Neuronal stem cell (in vitro differentiated cells): ENCODE results near the gene DUSP9. TPM values are rescaled to one million over a fixed set of nuclear protein-coding genes. Genes with fewer than 3 reads are reported as not detected.
"Not testable (repeated sequence)": the region's sequence is repeated elsewhere in the genome, so short reads cannot be mapped to it uniquely, and the experiment has no call there.

ENCODE experiments used
- DNase-seq: peaks from one replicate; pipeline ENCODE4 v3.0.0-alpha.2; 2013; ENCODE audit warnings: low spot score
- H2AFZ ChIP-seq: one replicate; pipeline ENCODE4 v1.6.1; 2013; ENCODE audit warnings: mild to moderate bottlenecking, low read length, inconsistent platforms
- H2AK5ac ChIP-seq: 2 replicates; pipeline ENCODE4 v1.6.1; 2013; ENCODE audit warnings: low read depth, mild to moderate bottlenecking, inconsistent platforms, low read length, moderate library complexity, mixed read lengths
- H2BK120ac ChIP-seq: 2 replicates; pipeline ENCODE4 v1.6.1; 2013; ENCODE audit warnings: low read depth, mild to moderate bottlenecking, inconsistent platforms, low read length, moderate library complexity, mixed read lengths
- H2BK12ac ChIP-seq: one replicate; pipeline ENCODE4 v1.6.1; 2013; ENCODE audit warnings: low read length, inconsistent platforms
- H2BK15ac ChIP-seq: 2 replicates; pipeline ENCODE4 v1.6.1; 2013; ENCODE audit warnings: mild to moderate bottlenecking, low read length, inconsistent platforms, mixed read lengths
- H2BK5ac ChIP-seq: one replicate; pipeline ENCODE4 v1.6.1; 2013; ENCODE audit warnings: inconsistent platforms, mild to moderate bottlenecking, low read length, moderate library complexity
- H3K14ac ChIP-seq: one replicate; pipeline ENCODE4 v1.6.1; 2013; ENCODE audit warnings: low read length, inconsistent platforms
- H3K18ac ChIP-seq: 2 replicates; pipeline ENCODE4 v1.6.1; 2013; ENCODE audit warnings: low read length, inconsistent platforms
- H3K23ac ChIP-seq: 2 replicates; pipeline ENCODE4 v1.6.1; 2013; ENCODE audit warnings: low read depth, mild to moderate bottlenecking, mixed read lengths, low read length, inconsistent platforms; ENCODE audit not compliant: poor library complexity
- H3K27ac ChIP-seq: replicated peaks from 3 replicates; pipeline ENCODE4 v1.5.1; 2013; ENCODE audit warnings: low read length, inconsistent platforms
- H3K27me3 ChIP-seq, 3 experiments: 2 replicates each; pipeline ENCODE4 v1.6.1; 2013; ENCODE audit warnings: low read length in 3 of 3, mild to moderate bottlenecking in 2 of 3, inconsistent platforms in 1 of 3, low read depth in 1 of 3, mixed read lengths in 1 of 3, moderate library complexity in 1 of 3; ENCODE audit not compliant: control insufficient read depth in 3 of 3, insufficient read depth in 3 of 3
- H3K36me3 ChIP-seq, 2 donors: replicated peaks in 1 of 2; 2 replicates each; pipeline ENCODE4 v1.6.1; 2013; ENCODE audit warnings: low read length in 2 of 2; ENCODE audit not compliant: control insufficient read depth in 2 of 2, insufficient read depth in 2 of 2
- H3K4ac ChIP-seq: 2 replicates; pipeline ENCODE4 v1.6.1; 2013; ENCODE audit warnings: inconsistent platforms, mild to moderate bottlenecking, low read length, moderate library complexity
- H3K4me1 ChIP-seq, 2 donors: 1 replicate in 1 of 2; 2 replicates in 1 of 2; pipeline ENCODE4 v1.6.1; 2013; ENCODE audit warnings: low read length in 2 of 2, low read depth in 1 of 2; ENCODE audit not compliant: control insufficient read depth in 2 of 2, insufficient read depth in 1 of 2
- H3K4me2 ChIP-seq: one replicate; pipeline ENCODE4 v1.6.1; 2013; ENCODE audit warnings: mild to moderate bottlenecking, low read length, inconsistent platforms; ENCODE audit not compliant: insufficient read depth, poor library complexity, severe bottlenecking
- H3K4me3 ChIP-seq, 2 donors: 2 replicates each; pipeline ENCODE4 v1.5.1; 2013; ENCODE audit warnings: low read length in 2 of 2, mild to moderate bottlenecking in 2 of 2, inconsistent platforms in 1 of 2, moderate library complexity in 1 of 2
- H3K79me1 ChIP-seq: one replicate; pipeline ENCODE4 v1.6.1; 2013; ENCODE audit warnings: low read depth, mild to moderate bottlenecking, inconsistent platforms, low read length, moderate library complexity
- H3K9ac ChIP-seq: one replicate; pipeline ENCODE4 v1.6.1; 2013; ENCODE audit warnings: mild to moderate bottlenecking, low read depth, low read length, inconsistent platforms; ENCODE audit not compliant: poor library complexity
- H3K9me3 ChIP-seq, 2 donors: replicated peaks in 1 of 2; 2 replicates each; pipeline versions ENCODE3 to v1.6.1; 2013; ENCODE audit warnings: low read length in 2 of 2, mild to moderate bottlenecking in 2 of 2, inconsistent platforms in 1 of 2, low read depth in 1 of 2, mixed read lengths in 1 of 2, moderate library complexity in 1 of 2; ENCODE audit not compliant: control insufficient read depth in 2 of 2, insufficient read depth in 1 of 2
- H4K8ac ChIP-seq: one replicate; pipeline ENCODE4 v1.6.1; 2013; ENCODE audit warnings: low read depth, mild to moderate bottlenecking, inconsistent platforms, low read length, moderate library complexity
- H4K91ac ChIP-seq: one replicate; pipeline ENCODE4 v1.6.1; 2013; ENCODE audit warnings: low read length, low read depth, mild to moderate bottlenecking, inconsistent platforms; ENCODE audit not compliant: poor library complexity
- WGBS, 2 donors: extraction: QIAGEN DNeasy Blood & Tissue Kit; methylation state at CpG; one replicate each; pipeline ENCODE4 v1.1.7; 2013; ENCODE audit warnings: missing lambda C conversion rate in 2 of 2, mixed read lengths in 1 of 2; ENCODE audit not compliant: insufficient read length in 2 of 2, insufficient replicate concordance in 1 of 2; ENCODE audit errors: extremely low coverage in 2 of 2; 5-methylcytosine and 5-hydroxymethylcytosine counted together
- small RNA-seq: library from polyadenylated mRNA; stranded (forward); fragments of <200 nt; extraction: miRNeasy Mini kit (QIAGEN cat#:217004); gene quantifications from one replicate; pipeline ENCODE3, GENCODE V24; 2013; ENCODE audit not compliant: insufficient read depth

Gene DUSP9

DNA sequence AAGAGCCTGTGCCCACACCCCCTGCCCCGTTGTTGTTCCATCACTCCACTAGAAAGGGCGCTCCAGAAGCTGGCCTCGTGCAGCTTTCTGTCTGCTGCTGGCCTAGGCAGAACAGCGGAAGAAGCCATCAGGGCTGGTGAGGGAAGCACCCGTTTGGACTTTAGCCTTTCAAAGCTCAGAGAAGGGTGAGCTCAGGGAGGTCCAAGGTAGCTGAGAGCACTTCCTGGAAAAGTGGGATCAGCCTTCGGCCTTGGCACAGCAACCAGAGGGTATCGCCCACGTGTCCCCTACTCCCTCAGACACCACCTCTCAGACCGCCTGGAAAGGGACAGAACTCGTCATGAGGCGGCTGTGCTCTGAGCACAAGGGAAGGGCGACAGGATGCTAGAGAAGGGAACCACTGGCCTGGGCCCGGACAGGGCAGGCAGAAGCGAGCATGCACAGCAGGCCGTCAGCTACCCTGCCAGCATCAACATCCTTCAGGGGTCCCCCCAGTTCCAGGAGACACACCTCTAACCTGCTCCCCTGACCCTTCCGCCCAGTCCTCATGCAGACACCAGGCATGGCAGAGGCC, 52.3 kb downstream of the DUSP9 start:
- H3K27ac ChIP-seq, H3K14ac ChIP-seq: not testable (repeated sequence)

DNA sequence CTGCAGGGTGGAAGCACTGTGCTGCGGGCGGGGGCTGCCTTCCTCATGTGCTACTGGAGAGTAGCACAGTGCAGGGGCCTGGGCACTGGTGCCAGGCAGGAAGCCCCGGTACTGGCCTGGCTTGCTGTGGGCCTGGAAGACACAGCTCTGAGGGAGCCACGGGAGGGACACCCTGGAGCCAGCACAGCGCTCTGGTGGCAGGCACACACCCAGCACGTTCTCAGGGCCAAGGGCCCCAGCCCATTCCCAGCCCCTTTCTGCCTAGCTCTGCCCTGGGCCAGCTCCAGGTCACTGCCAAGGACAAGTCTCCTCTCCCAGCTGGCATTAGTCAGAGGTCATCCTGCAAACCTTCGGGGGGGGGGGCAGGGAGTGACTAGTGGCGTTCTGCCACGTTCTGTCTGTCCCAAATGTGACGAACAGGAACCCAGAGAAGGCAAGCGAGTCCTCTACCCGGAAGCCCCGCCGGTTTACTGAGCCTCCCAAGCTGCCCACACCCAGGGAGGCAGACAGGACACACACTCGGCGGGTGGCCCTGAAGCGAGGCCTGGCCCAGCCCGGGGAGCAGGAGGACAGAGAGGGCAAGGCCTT, 52.9 kb downstream of the DUSP9 start:
- H2AK5ac ChIP-seq, H2AFZ ChIP-seq, DNase-seq, H3K9me3 ChIP-seq, H3K14ac ChIP-seq, H3K4ac ChIP-seq, H3K4me1 ChIP-seq, H3K79me1 ChIP-seq, H3K23ac ChIP-seq, H3K4me2 ChIP-seq, H3K18ac ChIP-seq, H3K27ac ChIP-seq, H3K9ac ChIP-seq, H4K91ac ChIP-seq, H2BK15ac ChIP-seq, H3K4me3 ChIP-seq, H2BK12ac ChIP-seq, H4K8ac ChIP-seq, H2BK5ac ChIP-seq, H2BK120ac ChIP-seq: not testable (repeated sequence)
- peaks cover 0 to 26% (median 0%) of the 10 kb centered on the region in 3 experiments for H3K27me3 ChIP-seq
- no CpG with 5 or more reads among the region's 18 CpGs for WGBS, 2 donors
- peaks cover 2 to 48% of the 10 kb centered on the region in 2 donors for H3K36me3 ChIP-seq

More for the DNA sequence above, 52.3 kb downstream of the DUSP9 start:
- Histone ChIP-seq H3K27me3 (peaks cover 0 to 25% (median 0%) of the 10 kb centered on the region in 3 experiments), H3K36me3 (peaks cover 2 to 47% of the 10 kb centered on the region in 2 donors)
- not testable (repeated sequence) for H2BK12ac ChIP-seq, H3K18ac ChIP-seq, H2AK5ac ChIP-seq, H3K4ac ChIP-seq, H2BK15ac ChIP-seq, H4K8ac ChIP-seq, H3K4me2 ChIP-seq, H3K79me1 ChIP-seq, H2BK5ac ChIP-seq, H3K23ac ChIP-seq, H3K4me3 ChIP-seq, H3K9me3 ChIP-seq, H3K4me1 ChIP-seq, DNase-seq, H4K91ac ChIP-seq, H3K9ac ChIP-seq, H2BK120ac ChIP-seq, H2AFZ ChIP-seq
- WGBS, 2 donors, result no CpG with 5 or more reads among the region's 16 CpGs

DNA sequence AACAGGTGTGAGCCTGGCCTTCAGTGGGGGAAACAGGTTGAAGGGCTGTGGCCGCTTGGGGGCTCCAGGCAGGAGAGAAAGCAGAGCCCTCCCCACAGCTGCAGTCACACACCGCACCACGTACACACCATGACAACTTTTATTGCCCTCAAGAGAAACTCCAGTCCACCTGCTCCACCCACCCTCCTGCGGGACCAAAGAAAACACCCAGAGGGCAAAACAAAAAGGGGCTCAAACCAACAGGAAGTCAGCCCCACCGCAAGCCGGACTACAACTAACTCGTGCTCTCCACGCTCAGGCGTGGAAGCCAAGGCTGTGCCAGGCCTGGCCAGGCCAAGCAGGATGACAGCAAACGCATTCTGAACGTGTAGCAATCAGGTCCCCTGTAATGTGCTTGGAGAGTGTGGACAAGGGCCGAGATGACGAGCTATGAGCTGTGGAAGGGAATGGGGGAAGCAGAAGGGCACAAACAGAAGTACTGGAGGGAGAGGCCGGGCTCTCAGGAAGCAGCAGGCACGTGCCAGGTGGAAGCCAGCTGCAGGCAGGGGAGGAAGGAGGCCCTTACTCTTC, 53.5 kb downstream of the DUSP9 start:
- Histone ChIP-seq H3K4me3 (no peak overlapping the region), H3K4me2 (no peak overlapping the region), H3K9ac (no peak overlapping the region), H2BK5ac (no peak overlapping the region), H4K91ac (no peak overlapping the region), H3K36me3 (peaks cover 2 to 44% of the 10 kb centered on the region in 2 donors), H3K18ac (no peak overlapping the region), H2AFZ (no peak overlapping the region), H2BK15ac (no peak overlapping the region), H3K23ac (no peak overlapping the region), H2BK120ac (no peak overlapping the region), H3K9me3 (no peaks in the 10 kb centered on the region), H3K14ac (no peak overlapping the region), H4K8ac (no peak overlapping the region), H3K27ac (no peak overlapping the region), H2BK12ac (no peak overlapping the region), H3K27me3 (peaks cover 0 to 26% (median 0%) of the 10 kb centered on the region in 3 experiments), H3K79me1 (no peaks in the 10 kb centered on the region), H2AK5ac (no peak overlapping the region), H3K4ac (no peak overlapping the region), H3K4me1 (no peaks in the 10 kb centered on the region)
- DNase-seq, result no peak
- WGBS, 2 donors, result no CpG with 5 or more reads among the region's 15 CpGs

Small RNAs within 50 kb of the gene (small RNA-seq; reads per million reads assigned to genes)
- not detected for gene RN7SL687P
